GM10266 (cell line): ENCODE data around the gene ACOT6.

Experiments
- DNase-seq: peaks from one replicate; pipeline ENCODE4 v3.0.0; 2012; ENCODE audit errors: extremely low spot score
- CTCF ChIP-seq: IDR thresholded peaks from 2 replicates; pipeline ENCODE4 v1.5.1; 2012; ENCODE audit warnings: mild to moderate bottlenecking, low read depth; ENCODE audit not compliant: control insufficient read depth, insufficient read depth; ENCODE audit errors: missing control alignments

The ACOT6 gene

GRCh38 chr14:73667854-73668253 is 55.5 kb downstream of the ACOT6 start:
- DNase-seq = no peak
- no peak for TF ChIP-seq CTCF
